Lung (tissue), 12 donors: ENCODE data around the gene TSPAN31. TPM values are rescaled to one million over a fixed set of nuclear protein-coding genes. Genes with fewer than 3 reads are reported as not detected.

ENCODE experiments used
- ATAC-seq: fragments of 200-7000 bp; cut with Tn5 transposase; one replicate; pipeline ENCODE4 v1.9.1; 2020; ENCODE audit warnings: moderate number of reproducible peaks; ENCODE audit not compliant: insufficient read depth, low FRiP score
- DNase-seq, 3 donors: peaks; one replicate each; pipeline ENCODE4 v3.0.0-alpha.2; 2013 to 2017
- H3K27ac ChIP-seq, 2 donors: one replicate each; pipeline ENCODE4 v1.5.1; 2013; ENCODE audit warnings: mild to moderate bottlenecking in 2 of 2, moderate library complexity in 2 of 2, control low read depth in 1 of 2, inconsistent platforms in 1 of 2, low read depth in 1 of 2, low read length in 1 of 2
- H3K27me3 ChIP-seq, 3 donors: one replicate each; pipeline ENCODE4 v1.5.1; 2013; ENCODE audit warnings: low read length in 2 of 3; ENCODE audit not compliant: control insufficient read depth in 3 of 3, insufficient read depth in 3 of 3
- H3K36me3 ChIP-seq, 4 donors: one replicate each; pipeline ENCODE4 v1.5.1; 2013; ENCODE audit warnings: low read length in 4 of 4, mild to moderate bottlenecking in 1 of 4, moderate library complexity in 1 of 4; ENCODE audit not compliant: control insufficient read depth in 4 of 4, insufficient read depth in 4 of 4
- H3K4me1 ChIP-seq, 5 donors: one replicate each; pipeline ENCODE4 v1.5.1; 2013; ENCODE audit warnings: low read length in 5 of 5, mild to moderate bottlenecking in 2 of 5, moderate library complexity in 1 of 5; ENCODE audit not compliant: control insufficient read depth in 5 of 5, insufficient read depth in 5 of 5
- H3K4me3 ChIP-seq: one replicate; pipeline ENCODE4 v1.5.1; 2013; ENCODE audit warnings: mild to moderate bottlenecking, control low read depth, moderate library complexity
- H3K9ac ChIP-seq, 2 donors: one replicate each; pipeline ENCODE4 v1.5.1; 2013; ENCODE audit warnings: low read length in 2 of 2, control low read depth in 1 of 2; ENCODE audit not compliant: insufficient read depth in 1 of 2
- H3K9me3 ChIP-seq, 4 donors: one replicate each; pipeline ENCODE4 v1.5.1; 2013; ENCODE audit warnings: low read length in 3 of 4, mild to moderate bottlenecking in 1 of 4, moderate library complexity in 1 of 4; ENCODE audit not compliant: control insufficient read depth in 4 of 4, insufficient read depth in 3 of 4
- CTCF ChIP-seq: IDR thresholded peaks from 2 replicates; pipeline ENCODE4 v1.5.1; 2012; ENCODE audit warnings: mild to moderate bottlenecking; ENCODE audit errors: control extremely low read depth, extremely low read depth
- WGBS, 2 donors: extraction: QIAGEN DNeasy Blood & Tissue Kit; methylation state at CpG; one replicate each; pipeline ENCODE4 v1.1.7; 2013; 5-methylcytosine and 5-hydroxymethylcytosine counted together
- polyA plus RNA-seq, 2 donors: library from polyadenylated mRNA; stranded (reverse); fragments of 200-250 nt; gene quantifications; one replicate each; pipeline ENCODE4 v1.2.1, GENCODE V29; 2013
- total RNA-seq, 2 donors: library from RNA; depleted of rRNA in 1 of 2; stranded (reverse); fragments of >200 nt in 1 of 2; gene quantifications; one replicate each; pipeline ENCODE4 v1.2.1, GENCODE V29; 2014 to 2021
- donor health status: control.
- donor health status: control.
- donor health status: Bipolar disorder and iron deficiency.
- donor health status: healthy.
- donor health status: DM: yes; HTN: yes; CAD: no.

Gene TSPAN31
- total and polyA plus RNA-seq, 4 donors = 32.4 to 61.1 (median 46.1) TPM

GRCh38 chr12:57735952-57736740 is 8.7 kb upstream of the TSPAN31 start:
- DNase-seq (peak in 2 of 3 donors; percentile 37 to 46), ATAC-seq (peak; percentile 14)
- no peak overlapping the region for H3K4me3 ChIP-seq
- H3K36me3 ChIP-seq = peaks cover 0 to 1% (median 0%) of the 10 kb centered on the region in 4 donors
- H3K27me3 ChIP-seq = peaks cover 0 to 82% (median 75%) of the 10 kb centered on the region in 3 donors
- no peak overlapping the region for H3K9ac ChIP-seq
- peaks cover 0 to 9% (median 6%) of the 10 kb centered on the region in 5 donors for H3K4me1 ChIP-seq
- H3K27ac ChIP-seq = no peak overlapping the region
- no peak for TF ChIP-seq CTCF
- H3K9me3 ChIP-seq = no peaks in the 10 kb centered on the region
- WGBS, 2 donors = 39 to 71% methylated on average over 49 of the region's 49 CpGs

- Histone ChIP-seq H3K9ac (no peak overlapping the region), H3K27me3 (peaks cover 0 to 85% (median 78%) of the 10 kb centered on the region in 3 donors), H3K4me1 (peaks cover 0 to 9% (median 6%) of the 10 kb centered on the region in 5 donors)
Measured at GRCh38 chr12:57736741-57737466, 7.9 kb upstream of the TSPAN31 start.

More at GRCh38 chr12:57736741-57737466, 7.9 kb upstream of the TSPAN31 start:
- TF ChIP-seq CTCF = no peak
- H3K9me3 ChIP-seq = no peaks in the 10 kb centered on the region
- 45 to 71% methylated on average over 29 to 31 of the region's 31 CpGs for WGBS, 2 donors
- H3K4me3 ChIP-seq = no peak overlapping the region
- no peak for DNase-seq
- H3K27ac ChIP-seq = no peak overlapping the region
- H3K36me3 ChIP-seq = peaks cover 0 to 1% (median 0%) of the 10 kb centered on the region in 4 donors
- ATAC-seq = no peak
